ENCODE results near the gene INPP5A.

The INPP5A gene

DNA sequence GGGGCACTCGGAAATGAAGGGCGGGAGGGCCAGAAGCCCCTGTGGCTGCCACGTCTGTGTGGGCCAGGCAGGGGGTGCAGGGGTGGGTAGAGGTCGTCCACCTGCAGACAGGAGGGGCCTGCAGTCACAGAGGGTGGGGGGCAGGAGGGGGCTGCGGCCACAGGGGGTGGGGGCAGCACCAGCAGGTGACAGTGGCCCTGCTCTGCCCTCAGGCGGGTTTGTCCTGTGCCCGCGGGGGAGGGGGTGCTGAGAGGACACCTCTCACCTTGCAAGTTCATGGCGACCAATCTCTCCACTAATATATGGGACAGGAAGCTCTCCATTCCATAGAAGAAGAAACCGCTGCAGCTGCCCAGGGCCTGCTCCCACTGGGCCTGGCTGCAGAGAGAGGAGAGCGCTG lies 274.9 kb downstream of the INPP5A start:
- Mint-ChIP-seq H3K9me3 (no peaks in the 10 kb centered on the region), H3K36me3 (ENCODE audit: low read depth) (no peaks in the 10 kb centered on the region), H3K4me3 (no peak overlapping the region), H3K27ac (no peak overlapping the region), H3K27me3 (ENCODE audit: low read depth) (peaks cover 27% of the 10 kb centered on the region), H3K4me1 (no peaks in the 10 kb centered on the region)
- TF ChIP-seq, protein P1, sequence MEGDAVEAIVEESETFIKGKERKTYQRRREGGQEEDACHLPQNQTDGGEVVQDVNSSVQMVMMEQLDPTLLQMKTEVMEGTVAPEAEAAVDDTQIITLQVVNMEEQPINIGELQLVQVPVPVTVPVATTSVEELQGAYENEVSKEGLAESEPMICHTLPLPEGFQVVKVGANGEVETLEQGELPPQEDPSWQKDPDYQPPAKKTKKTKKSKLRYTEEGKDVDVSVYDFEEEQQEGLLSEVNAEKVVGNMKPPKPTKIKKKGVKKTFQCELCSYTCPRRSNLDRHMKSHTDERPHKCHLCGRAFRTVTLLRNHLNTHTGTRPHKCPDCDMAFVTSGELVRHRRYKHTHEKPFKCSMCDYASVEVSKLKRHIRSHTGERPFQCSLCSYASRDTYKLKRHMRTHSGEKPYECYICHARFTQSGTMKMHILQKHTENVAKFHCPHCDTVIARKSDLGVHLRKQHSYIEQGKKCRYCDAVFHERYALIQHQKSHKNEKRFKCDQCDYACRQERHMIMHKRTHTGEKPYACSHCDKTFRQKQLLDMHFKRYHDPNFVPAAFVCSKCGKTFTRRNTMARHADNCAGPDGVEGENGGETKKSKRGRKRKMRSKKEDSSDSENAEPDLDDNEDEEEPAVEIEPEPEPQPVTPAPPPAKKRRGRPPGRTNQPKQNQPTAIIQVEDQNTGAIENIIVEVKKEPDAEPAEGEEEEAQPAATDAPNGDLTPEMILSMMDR (IDR thresholded peaks at IDR 0.05; ENCODE audit: unreplicated experiment in 3 of 3) = no peak

DNA sequence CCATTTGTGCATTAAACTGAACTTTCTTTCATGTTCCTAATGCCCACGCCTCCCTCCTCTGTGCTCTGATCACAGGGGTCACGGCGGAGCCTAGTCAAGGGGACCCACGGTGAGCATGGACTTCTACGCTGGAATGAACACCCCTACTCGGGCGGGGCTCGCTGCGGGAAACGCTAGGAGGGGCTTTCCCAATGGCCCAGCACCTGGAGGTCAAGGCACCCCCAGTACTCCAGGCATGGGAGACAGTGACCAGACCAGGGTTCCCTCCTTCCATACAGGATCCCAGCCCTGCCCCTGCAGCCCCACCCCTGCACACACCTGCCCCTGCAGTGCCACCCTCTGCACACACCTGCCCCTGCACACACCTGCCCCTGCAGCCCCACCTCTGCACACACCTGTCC lies 275.4 kb downstream of the INPP5A start:
- Mint-ChIP-seq H3K4me1 (no peaks in the 10 kb centered on the region), H3K36me3 (ENCODE audit: low read depth) (no peaks in the 10 kb centered on the region), H3K27me3 (ENCODE audit: low read depth) (peaks cover 32% of the 10 kb centered on the region), H3K4me3 (no peak overlapping the region), H3K27ac (no peak overlapping the region), H3K9me3 (no peaks in the 10 kb centered on the region)
- TF ChIP-seq, protein P1 (IDR thresholded peaks at IDR 0.05; ENCODE audit: unreplicated experiment in 3 of 3) = no peak

DNA sequence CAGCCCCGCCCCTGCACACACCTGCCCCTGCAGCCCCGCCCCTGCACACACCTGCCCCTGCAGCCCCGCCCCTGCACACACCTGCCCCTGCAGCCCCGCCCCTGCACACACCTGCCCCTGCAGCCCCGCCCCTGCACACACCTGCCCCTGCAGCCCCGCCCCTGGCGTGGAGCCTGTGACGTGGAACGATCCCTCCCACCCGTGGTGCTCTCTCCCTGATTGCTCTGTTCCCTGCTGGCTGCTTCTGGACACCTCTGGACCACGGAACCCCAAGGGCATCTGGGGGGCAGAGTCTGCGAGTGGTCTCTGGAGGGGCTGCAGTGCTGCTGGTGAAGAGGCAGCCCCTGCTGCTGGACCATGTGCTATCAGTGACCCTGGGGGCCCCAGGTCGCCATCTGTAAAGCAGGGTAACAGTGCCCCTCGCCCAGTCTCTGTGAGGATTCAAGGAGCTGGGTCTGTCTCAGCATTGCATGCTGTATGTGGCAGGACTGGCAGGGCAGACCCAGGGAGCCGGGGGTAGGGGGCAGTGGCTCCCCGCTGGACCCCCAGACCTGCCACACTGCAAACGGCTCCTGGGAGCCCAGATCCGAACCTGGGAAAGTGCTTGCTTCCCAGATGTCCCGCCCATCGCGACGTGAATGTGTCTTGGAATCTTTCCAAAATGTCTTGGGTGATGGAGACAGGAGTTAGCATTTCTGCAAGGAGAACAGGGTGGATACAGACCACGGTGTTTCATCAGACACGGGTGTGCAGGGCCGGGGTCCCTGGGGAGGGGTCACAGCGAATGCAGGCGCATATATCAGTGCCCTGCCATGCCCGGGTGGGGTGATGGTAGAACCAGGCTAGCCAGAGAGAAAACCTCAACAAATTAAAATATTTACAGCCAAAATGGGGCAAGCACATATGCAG lies 276.2 kb downstream of the INPP5A start:
- no peak overlapping the region for H3K4me3 Mint-ChIP-seq
- peaks cover 2% of the 10 kb centered on the region for H3K9me3 Mint-ChIP-seq
- no peak overlapping the region for H3K27ac Mint-ChIP-seq
- no peaks in the 10 kb centered on the region for H3K4me1 Mint-ChIP-seq
- H3K27me3 Mint-ChIP-seq (ENCODE audit: low read depth) = peaks cover 35% of the 10 kb centered on the region
- TF ChIP-seq, protein P1 (IDR thresholded peaks at IDR 0.05; ENCODE audit: unreplicated experiment in 3 of 3) = no peak
- H3K36me3 Mint-ChIP-seq (ENCODE audit: low read depth) = no peaks in the 10 kb centered on the region

DNA sequence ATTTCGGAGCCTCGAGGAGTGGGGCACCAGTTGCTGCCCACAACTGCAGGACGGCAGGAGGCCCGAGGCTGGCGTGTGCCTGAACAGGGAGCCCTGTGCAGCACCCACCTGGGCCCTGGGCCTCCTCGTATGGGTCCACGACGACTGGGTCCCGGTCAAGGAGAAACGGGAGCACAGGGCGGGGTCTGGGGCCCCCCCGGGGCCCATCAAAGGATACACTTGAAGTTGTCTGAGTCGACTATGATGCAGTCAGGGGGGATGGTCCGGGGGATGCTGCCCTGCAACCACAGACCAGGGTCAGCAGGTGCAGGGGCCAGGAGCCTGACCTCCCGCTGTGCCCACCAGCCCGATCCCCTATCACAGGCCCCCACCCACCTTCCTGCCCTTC lies 276.9 kb downstream of the INPP5A start:
- peaks cover 9% of the 10 kb centered on the region for H3K9me3 Mint-ChIP-seq
- no peaks in the 10 kb centered on the region for H3K4me1 Mint-ChIP-seq
- no peak overlapping the region for H3K27ac Mint-ChIP-seq
- H3K4me3 Mint-ChIP-seq = no peak overlapping the region
- H3K27me3 Mint-ChIP-seq (ENCODE audit: low read depth) = peaks cover 35% of the 10 kb centered on the region
- no peaks in the 10 kb centered on the region for H3K36me3 Mint-ChIP-seq (ENCODE audit: low read depth)
- TF ChIP-seq, protein P1 (IDR thresholded peaks at IDR 0.05; ENCODE audit: unreplicated experiment in 3 of 3) = no peak

DNA sequence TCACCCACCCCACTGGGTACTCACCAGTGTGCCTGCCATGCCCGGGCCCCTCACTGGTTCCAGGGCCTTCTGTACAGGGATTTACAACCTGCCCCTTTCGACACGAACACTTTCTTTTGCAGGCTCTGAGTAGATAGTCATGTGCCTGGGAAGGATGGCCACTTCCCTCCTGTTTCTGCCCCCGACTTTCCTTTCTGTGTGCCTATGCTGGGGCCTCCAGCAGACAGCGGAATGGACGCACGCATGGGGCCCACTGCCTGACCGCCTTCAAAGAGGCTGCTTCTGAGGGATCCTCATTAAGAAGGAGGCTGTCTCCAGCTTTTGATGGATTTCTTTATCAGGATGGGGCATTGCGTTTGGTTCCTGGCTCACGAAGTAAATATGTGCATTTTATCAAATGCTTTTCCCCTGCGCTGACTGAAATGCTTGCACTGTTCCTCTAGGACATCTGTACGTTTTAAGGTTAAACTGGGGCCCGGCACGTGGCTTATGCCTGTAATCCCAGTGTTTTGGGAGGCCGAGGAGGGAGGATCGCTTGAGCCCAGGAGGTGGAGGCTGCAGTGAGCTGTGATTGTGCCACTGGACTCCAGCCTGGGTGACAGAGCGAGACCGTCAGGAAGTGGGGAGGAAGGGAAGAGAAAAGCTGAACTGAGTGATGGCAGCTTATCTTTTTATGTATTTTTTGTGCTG lies 277.7 kb downstream of the INPP5A start:
- Mint-ChIP-seq H3K27me3 (ENCODE audit: low read depth) (peaks cover 31% of the 10 kb centered on the region), H3K27ac (no peak overlapping the region), H3K36me3 (ENCODE audit: low read depth) (no peaks in the 10 kb centered on the region), H3K4me3 (no peak overlapping the region), H3K9me3 (peaks cover 16% of the 10 kb centered on the region), H3K4me1 (no peaks in the 10 kb centered on the region)
- TF ChIP-seq, protein P1 (IDR thresholded peaks at IDR 0.05; ENCODE audit: unreplicated experiment in 3 of 3) = no peak

Measured in nephron (organoid).